ENCODE data around the gene SLC19A1.

- no peak for TF ChIP-seq CTCF (IDR thresholded peaks at IDR 0.05 in 4 of 5, conservative IDR thresholded peaks at IDR 0.05 in 1 of 5)
- TF ChIP-seq POLR2A (IDR thresholded peaks at IDR 0.05) = no peak
Observed at GRCh38 chr21:45456584-45457160, 85.6 kb downstream of the SLC19A1 start.
